Loucy (cell line): Measurements from ENCODE around the gene PTPRH.

Experiments
- EZH2phosphoT487 ChIP-seq: fragments of 200-600 bp; IDR thresholded peaks from 2 replicates; pipeline ENCODE4 v1.6.1; 2018; ENCODE audit warnings: antibody characterized with exemption, mild to moderate bottlenecking, moderate library complexity, borderline replicate concordance
- TF ChIP-seq, protein P1 (sequence below): fragments of 200-600 bp; sonication (generic); conservative IDR thresholded peaks from 2 replicates; pipeline ENCODE4 v1.5.1; 2014; ENCODE audit warnings: mild to moderate bottlenecking, antibody characterized with exemption, low read length

DNA sequence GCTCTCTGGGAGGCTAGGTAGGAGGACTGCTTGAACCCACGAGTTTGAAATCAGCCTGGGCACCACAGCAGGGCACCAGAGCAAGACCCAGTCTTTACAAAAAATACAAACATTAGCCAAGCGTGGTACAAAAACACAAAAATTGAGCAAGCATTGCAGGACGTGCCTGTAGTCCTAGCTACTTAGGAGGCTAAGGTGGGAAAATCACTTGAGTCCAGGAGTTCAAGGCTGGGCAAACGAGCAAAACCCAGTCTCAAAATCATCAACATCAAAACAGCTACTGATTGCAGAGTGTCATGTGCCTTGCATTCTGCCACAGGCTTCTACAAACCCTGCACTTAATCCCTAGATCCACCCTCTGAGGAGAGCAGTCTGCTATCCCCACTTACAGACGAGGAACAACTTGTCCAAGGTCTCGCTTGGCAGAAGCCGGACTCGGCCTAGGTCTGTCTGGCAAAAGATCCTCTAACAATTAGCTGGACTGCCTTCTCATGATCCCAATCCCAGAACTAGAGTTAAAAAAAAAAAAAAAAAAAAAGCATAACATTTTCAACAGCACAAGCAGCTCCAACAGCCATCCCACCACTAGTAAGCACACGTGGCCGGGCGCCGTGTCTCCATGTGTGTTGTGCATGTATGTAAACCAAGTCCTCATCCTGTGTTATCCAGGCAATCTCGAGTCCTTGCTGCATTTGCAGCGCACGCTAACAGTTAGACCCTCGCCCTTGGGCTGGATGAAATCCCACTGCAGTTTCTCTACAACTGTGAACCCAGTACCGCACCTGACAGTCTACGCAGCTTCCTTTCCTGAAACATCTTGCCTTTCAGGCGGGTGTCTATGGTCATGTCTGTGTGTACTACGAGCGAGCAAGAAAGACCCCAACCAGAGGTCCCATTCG lies 47.5 kb upstream of the PTPRH start:
- TF ChIP-seq, protein P1, sequence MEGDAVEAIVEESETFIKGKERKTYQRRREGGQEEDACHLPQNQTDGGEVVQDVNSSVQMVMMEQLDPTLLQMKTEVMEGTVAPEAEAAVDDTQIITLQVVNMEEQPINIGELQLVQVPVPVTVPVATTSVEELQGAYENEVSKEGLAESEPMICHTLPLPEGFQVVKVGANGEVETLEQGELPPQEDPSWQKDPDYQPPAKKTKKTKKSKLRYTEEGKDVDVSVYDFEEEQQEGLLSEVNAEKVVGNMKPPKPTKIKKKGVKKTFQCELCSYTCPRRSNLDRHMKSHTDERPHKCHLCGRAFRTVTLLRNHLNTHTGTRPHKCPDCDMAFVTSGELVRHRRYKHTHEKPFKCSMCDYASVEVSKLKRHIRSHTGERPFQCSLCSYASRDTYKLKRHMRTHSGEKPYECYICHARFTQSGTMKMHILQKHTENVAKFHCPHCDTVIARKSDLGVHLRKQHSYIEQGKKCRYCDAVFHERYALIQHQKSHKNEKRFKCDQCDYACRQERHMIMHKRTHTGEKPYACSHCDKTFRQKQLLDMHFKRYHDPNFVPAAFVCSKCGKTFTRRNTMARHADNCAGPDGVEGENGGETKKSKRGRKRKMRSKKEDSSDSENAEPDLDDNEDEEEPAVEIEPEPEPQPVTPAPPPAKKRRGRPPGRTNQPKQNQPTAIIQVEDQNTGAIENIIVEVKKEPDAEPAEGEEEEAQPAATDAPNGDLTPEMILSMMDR: no peak
- no peak for TF ChIP-seq EZH2phosphoT487
